A549 (cell line): ENCODE results near the gene UBA7. TPM values are rescaled to one million over a fixed set of nuclear protein-coding genes. Genes with fewer than 3 reads are reported as not detected.

ENCODE experiments used
- ATAC-seq, 2 experiments: fragments of 200-7000 bp in 1 of 2; fragments of >200 bp in 1 of 2; cut with Nextera tagmentation in 1 of 2; cut with Tn5 transposase in 1 of 2; 3 replicates each; pipeline versions ENCODE4 v1.8.0 to v1.9.1; 2018 to 2020; ENCODE audit warnings: mild to moderate bottlenecking in 1 of 2, moderate library complexity in 1 of 2
- CTCF ChIA-PET: fragments of 300-600 bp; sonication (Branson Sonifier 250); formaldehyde crosslinking; extraction: SDS; loops from one replicate; lab custom pipeline; 2021; ENCODE audit warnings: antibody characterized with exemption, inconsistent platforms; lab: Yijun Ruan, JAX
- POLR2A ChIA-PET: fragments of 350-600 bp; formaldehyde crosslinking; extraction: SDS; loops from one replicate; lab custom pipeline; 2021; ENCODE audit warnings: antibody characterized with exemption, inconsistent platforms; lab: Yijun Ruan, JAX
- DNase-seq, 2 experiments: peaks; one replicate each; pipeline versions ENCODE4 v3.0.0 to v3.0.0-alpha.2; 2011 to 2016; ENCODE audit warnings: low read depth in 1 of 2, low spot score in 1 of 2
- FAIRE-seq: peaks from 2 replicates; lab custom pipeline; 2011; peaks lifted over from hg19 to GRCh38; lab: Jason Lieb, UNC
- H3K27ac ChIP-seq, 2 experiments: fragments of >200 bp; sonication (Bioruptor Twin); formaldehyde crosslinking; 3 replicates each; pipeline ENCODE4 v1.5.1; 2016 to 2017
- H3K4me1 ChIP-seq: fragments of >200 bp; sonication (Bioruptor Twin); formaldehyde crosslinking; 3 replicates; pipeline ENCODE4 v1.6.1; 2016
- H3K4me2 ChIP-seq: fragments of >200 bp; sonication (Bioruptor Twin); formaldehyde crosslinking; 3 replicates; pipeline ENCODE4 v1.6.1; 2016
- H3K4me3 ChIP-seq: fragments of >200 bp; sonication (Bioruptor Twin); formaldehyde crosslinking; 3 replicates; pipeline ENCODE4 v1.5.1; 2016
- H3K9me3 ChIP-seq: fragments of >200 bp; sonication (Bioruptor Twin); formaldehyde crosslinking; 3 replicates; pipeline ENCODE4 v1.6.1; 2016
- BHLHE40 ChIP-seq: IDR thresholded peaks from 2 replicates; pipeline ENCODE4 v1.6.1; 2012; ENCODE audit warnings: low read depth, low read length, inconsistent platforms
- CBX2 ChIP-seq: fragments of 200-600 bp; sonication (generic); IDR thresholded peaks from 2 replicates; pipeline ENCODE4 v1.6.1; 2016; ENCODE audit warnings: low read depth, mild to moderate bottlenecking, borderline replicate concordance
- CEBPB ChIP-seq, 2 experiments: fragments of >200 bp in 1 of 2; sonication (Bioruptor Twin) in 1 of 2; formaldehyde crosslinking in 1 of 2; IDR thresholded peaks; 2 replicates each; pipeline ENCODE4 v1.6.1; 2012 to 2016
- CHD2 ChIP-seq: fragments of 150-350 bp; IDR thresholded peaks from 2 replicates; pipeline ENCODE4 v1.6.1; 2014; ENCODE audit warnings: low read length; ENCODE audit not compliant: partially characterized antibody
- CHD4 ChIP-seq: fragments of 200-600 bp; sonication (generic); IDR thresholded peaks from 2 replicates; pipeline ENCODE4 v1.6.1; 2016; ENCODE audit warnings: antibody characterized with exemption, mild to moderate bottlenecking, borderline replicate concordance
- CTCF ChIP-seq: fragments of >200 bp; sonication (Bioruptor Twin); formaldehyde crosslinking; IDR thresholded peaks from 3 replicates; pipeline ENCODE4 v1.5.1; 2016
- EHMT2 ChIP-seq: fragments of 200-600 bp; sonication (generic); IDR thresholded peaks from 2 replicates; pipeline ENCODE4 v1.6.1; 2016; ENCODE audit warnings: antibody characterized with exemption, low read depth, mild to moderate bottlenecking, moderate library complexity
- ELK1 ChIP-seq: fragments of 150-350 bp; IDR thresholded peaks from 2 replicates; pipeline ENCODE4 v1.6.1; 2014; ENCODE audit warnings: low read depth, mild to moderate bottlenecking, low read length
- FOXS1 ChIP-seq: fragments of 250-450 bp; sonication (Bioruptor Pico); IDR thresholded peaks from 2 replicates; pipeline ENCODE4 v1.5.0; 2020; ENCODE audit warnings: mild to moderate bottlenecking, moderate library complexity
- HEYL ChIP-seq: fragments of 250-450 bp; sonication (Bioruptor Pico); IDR thresholded peaks from 2 replicates; pipeline ENCODE4 v1.8.0; 2021; ENCODE audit warnings: mild to moderate bottlenecking, moderate library complexity
- JUN ChIP-seq, 2 experiments: fragments of >200 bp; sonication (Bioruptor Twin); formaldehyde crosslinking; IDR thresholded peaks; 2 replicates in 1 of 2; 3 replicates in 1 of 2; pipeline ENCODE4 v1.6.1; 2016 to 2017
- KDM1A ChIP-seq: fragments of 200-600 bp; sonication (generic); IDR thresholded peaks from 2 replicates; pipeline ENCODE4 v1.6.1; 2016; ENCODE audit warnings: low read depth, mild to moderate bottlenecking
- KDM5A ChIP-seq: fragments of 200-600 bp; sonication (generic); IDR thresholded peaks from 2 replicates; pipeline ENCODE4 v1.6.1; 2016; ENCODE audit warnings: antibody characterized with exemption, mild to moderate bottlenecking
- MAX ChIP-seq: IDR thresholded peaks from 2 replicates; pipeline ENCODE4 v1.6.1; 2012
- MAZ ChIP-seq: fragments of 150-350 bp; IDR thresholded peaks from 2 replicates; pipeline ENCODE4 v1.6.1; 2014; ENCODE audit warnings: antibody characterized with exemption, low read depth, low read length, borderline replicate concordance
- NPAS2 ChIP-seq: fragments of 250-450 bp; sonication (Bioruptor Pico); IDR thresholded peaks from 2 replicates; pipeline ENCODE4 v1.8.0; 2022; ENCODE audit warnings: mild to moderate bottlenecking, moderate library complexity, borderline replicate concordance
- NR3C1 ChIP-seq: fragments of >200 bp; sonication (Bioruptor Twin); formaldehyde crosslinking; IDR thresholded peaks from 3 replicates; pipeline ENCODE4 v1.6.1; 2017
- PBX3 ChIP-seq: IDR thresholded peaks from 2 replicates; pipeline ENCODE4 v1.6.1; 2012
- PHF8 ChIP-seq: fragments of 200-600 bp; sonication (generic); IDR thresholded peaks from 2 replicates; pipeline ENCODE4 v1.6.1; 2016; ENCODE audit warnings: low read depth, mild to moderate bottlenecking, antibody characterized with exemption, moderate library complexity, borderline replicate concordance
- POLR2AphosphoS2 ChIP-seq: conservative IDR thresholded peaks from 2 replicates; pipeline ENCODE4 v1.6.1; 2012; ENCODE audit warnings: low read length, improper control_type of control experiment, inconsistent platforms
- RAD21 ChIP-seq, 2 experiments: fragments of >200 bp in 1 of 2; sonication (Bioruptor Twin) in 1 of 2; formaldehyde crosslinking in 1 of 2; IDR thresholded peaks in 1 of 2; conservative IDR thresholded peaks in 1 of 2; 2 replicates in 1 of 2; 3 replicates in 1 of 2; pipeline ENCODE4 v1.6.1; 2012 to 2018; ENCODE audit warnings: inconsistent platforms in 1 of 2
- RCOR1 ChIP-seq: fragments of 150-350 bp; IDR thresholded peaks from 2 replicates; pipeline ENCODE4 v1.6.1; 2014; ENCODE audit warnings: antibody characterized with exemption, low read length, low read depth
- REST ChIP-seq: fragments of 200-600 bp; sonication (generic); IDR thresholded peaks from 2 replicates; pipeline ENCODE4 v1.6.1; 2016; ENCODE audit warnings: antibody characterized with exemption, mild to moderate bottlenecking, moderate library complexity
- RFX5 ChIP-seq: fragments of 450-650 bp; IDR thresholded peaks from 2 replicates; pipeline ENCODE4 v1.7.1; 2014; ENCODE audit warnings: antibody characterized with exemption, mild to moderate bottlenecking, moderate library complexity
- SREBF2 ChIP-seq: fragments of 450-650 bp; IDR thresholded peaks from 2 replicates; pipeline ENCODE4 v1.6.1; 2014; ENCODE audit warnings: mild to moderate bottlenecking, moderate library complexity
- TFCP2L1 ChIP-seq: fragments of 250-450 bp; sonication (Bioruptor Pico); IDR thresholded peaks from 2 replicates; pipeline ENCODE4 v1.5.0; 2021; ENCODE audit warnings: mild to moderate bottlenecking
- TP53 ChIP-seq: fragments of 250-450 bp; sonication (Bioruptor Pico); IDR thresholded peaks from 2 replicates; pipeline ENCODE4 v1.5.0; 2021; ENCODE audit warnings: mild to moderate bottlenecking, moderate library complexity
- USF2 ChIP-seq: fragments of 450-650 bp; IDR thresholded peaks from 2 replicates; pipeline ENCODE4 v1.6.1; 2014; ENCODE audit warnings: antibody characterized with exemption
- ZC3H11A ChIP-seq: fragments of 450-650 bp; IDR thresholded peaks from 2 replicates; pipeline ENCODE4 v1.6.1; 2014; ENCODE audit warnings: antibody characterized with exemption, mild to moderate bottlenecking
- ZFP36 ChIP-seq: fragments of 450-650 bp; IDR thresholded peaks from 2 replicates; pipeline ENCODE4 v1.6.1; 2014; ENCODE audit warnings: borderline replicate concordance; ENCODE audit not compliant: partially characterized antibody
- ZNF302 ChIP-seq: fragments of 250-450 bp; sonication (Bioruptor Pico); IDR thresholded peaks from 2 replicates; pipeline ENCODE4 v1.9.0; 2021; ENCODE audit warnings: inconsistent platforms, mild to moderate bottlenecking, moderate library complexity
- ZSCAN20 ChIP-seq: fragments of 250-450 bp; sonication (Bioruptor Pico); IDR thresholded peaks from 2 replicates; pipeline ENCODE4 v1.8.0; 2022; ENCODE audit warnings: mild to moderate bottlenecking, moderate library complexity
- WGBS: methylation state at CpG from one replicate; pipeline ENCODE4 v1.1.6; 2017; ENCODE audit errors: missing lambda C conversion rate; 5-methylcytosine and 5-hydroxymethylcytosine counted together
- polyA plus RNA-seq, 4 experiments: library from polyadenylated mRNA; depleted of rRNA in 3 of 4; stranded (reverse); fragments of >200 nt; fragmentation: RNase III in 1 of 4; extraction: RNeasy Plus Mini Kit Qiagen cat#74134 plus additional on column Dnase treatment in 1 of 4; gene quantifications; 2 replicates in 3 of 4; 3 replicates in 1 of 4; pipeline ENCODE4 v1.2.3, GENCODE V29; 2011 to 2017

The UBA7 gene
- polyA plus RNA-seq, 2 of the 4 experiments (the other 2 are of a cell fraction) = 0.22 to 0.54 TPM

GRCh38 chr3:49802719-49803464 is 10.9 kb downstream of the UBA7 start, which contains the start of gene INKA1:
TSS of gene INKA1 (plus strand) at chr3:49803261. CDS start at chr3:49803393, 132 bp downstream.
- Histone ChIP-seq H3K4me2 (peak within 1 kb of the TSS; percentile 81), H3K4me3 (peak within 1 kb of the TSS; percentile 80), H3K4me1 (peaks cover 14% of the 10 kb centered on the region), H3K27ac (peak within 1 kb of the TSS; percentile 76 to 88), H3K9me3 (no peaks in the 10 kb centered on the region)
- DNase-seq (peak; percentile 70 to 81), FAIRE-seq (no peak), ATAC-seq (peak; percentile 78 to 85)
- 4% methylated on average over 17 of the region's 71 CpGs for WGBS
- POLR2A ChIA-PET = interaction anchor here (0.7 to 2.1 kb wide), 4 partner anchors 17 to 137 kb away, joined by 3 to 12 read pairs (median 3); partner anchors contain the start of gene IP6K1
- CTCF ChIA-PET = interaction anchor here (0.5 to 8.6 kb wide), 31 partner anchors 9 to 386 kb away, joined by 3 to 119 read pairs (median 5); partner anchors contain the start of genes MON1A and UBA7
- TF ChIP-seq RAD21 (conservative IDR thresholded peaks at IDR 0.05 in 1 of 2, IDR thresholded peaks at IDR 0.05 in 1 of 2) (peak; percentile 75 to 82), MAX (peak; percentile 38; the same call in 1 of the 2 replicates), FOXS1 (CRISPR knock-in tag) (no peak), ZC3H11A (no peak), BHLHE40 (no peak), CBX2 (no peak), HEYL (CRISPR knock-in tag) (no peak), CHD2 (no peak), PBX3 (no peak), CEBPB (IDR thresholded peaks at IDR 0.05) (no peak), TP53 (no peak), JUN (IDR thresholded peaks at IDR 0.05) (no peak), KDM5A (no peak), RCOR1 (no peak), PHF8 (peak; percentile 19; the same call in 1 of the 2 replicates), NPAS2 (no peak), ZFP36 (no peak), EHMT2 (no peak), ELK1 (no peak), NR3C1 (no peak), TFCP2L1 (CRISPR knock-in tag) (no peak), POLR2AphosphoS2 (no peak), REST (no peak), MAZ (no peak), ZNF302 (CRISPR knock-in tag) (no peak), RFX5 (no peak), USF2 (no peak), ZSCAN20 (CRISPR knock-in tag) (no peak), CHD4 (no peak), CTCF (peak; percentile 68), KDM1A (no peak), SREBF2 (no peak)
